ENCODE results near the gene MCAM.

The MCAM gene

DNA sequence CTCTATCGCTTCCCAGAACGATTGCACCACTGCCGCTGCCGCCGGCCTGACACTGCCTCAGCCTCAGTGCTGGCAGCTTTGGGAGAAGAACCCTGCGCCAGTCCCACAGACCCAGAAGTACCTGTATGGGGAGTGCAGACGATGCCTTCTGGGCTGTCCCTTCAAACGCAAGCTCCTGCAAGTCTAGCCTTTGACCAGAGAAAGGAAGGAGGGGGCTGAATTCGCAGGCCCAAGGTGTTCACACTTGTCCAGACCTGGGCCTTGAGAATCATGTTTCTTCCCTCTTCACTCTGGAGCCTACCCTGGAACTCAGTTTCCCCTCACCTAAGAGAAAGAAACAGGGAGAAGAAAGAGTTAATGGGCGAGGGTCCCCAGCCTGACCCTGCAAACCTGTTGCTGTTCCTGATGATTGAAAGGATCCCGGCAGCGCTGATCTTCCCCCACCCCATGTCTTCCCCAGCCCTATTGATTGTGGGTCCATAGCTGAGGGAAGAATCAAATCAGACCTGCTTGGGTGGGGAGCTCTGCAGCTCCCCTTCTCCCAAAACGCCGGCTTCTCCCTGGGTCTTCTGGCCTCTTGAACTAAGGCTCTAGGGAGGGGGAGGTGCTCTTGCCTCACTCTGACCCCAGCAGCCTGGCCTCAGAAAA, 786 bp upstream of the MCAM start:
- TF ChIP-seq, protein P1, sequence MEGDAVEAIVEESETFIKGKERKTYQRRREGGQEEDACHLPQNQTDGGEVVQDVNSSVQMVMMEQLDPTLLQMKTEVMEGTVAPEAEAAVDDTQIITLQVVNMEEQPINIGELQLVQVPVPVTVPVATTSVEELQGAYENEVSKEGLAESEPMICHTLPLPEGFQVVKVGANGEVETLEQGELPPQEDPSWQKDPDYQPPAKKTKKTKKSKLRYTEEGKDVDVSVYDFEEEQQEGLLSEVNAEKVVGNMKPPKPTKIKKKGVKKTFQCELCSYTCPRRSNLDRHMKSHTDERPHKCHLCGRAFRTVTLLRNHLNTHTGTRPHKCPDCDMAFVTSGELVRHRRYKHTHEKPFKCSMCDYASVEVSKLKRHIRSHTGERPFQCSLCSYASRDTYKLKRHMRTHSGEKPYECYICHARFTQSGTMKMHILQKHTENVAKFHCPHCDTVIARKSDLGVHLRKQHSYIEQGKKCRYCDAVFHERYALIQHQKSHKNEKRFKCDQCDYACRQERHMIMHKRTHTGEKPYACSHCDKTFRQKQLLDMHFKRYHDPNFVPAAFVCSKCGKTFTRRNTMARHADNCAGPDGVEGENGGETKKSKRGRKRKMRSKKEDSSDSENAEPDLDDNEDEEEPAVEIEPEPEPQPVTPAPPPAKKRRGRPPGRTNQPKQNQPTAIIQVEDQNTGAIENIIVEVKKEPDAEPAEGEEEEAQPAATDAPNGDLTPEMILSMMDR (conservative IDR thresholded peaks at IDR 0.05; ENCODE audit: control insufficient read depth, insufficient read depth, low read depth, low read length): no peak

DNA sequence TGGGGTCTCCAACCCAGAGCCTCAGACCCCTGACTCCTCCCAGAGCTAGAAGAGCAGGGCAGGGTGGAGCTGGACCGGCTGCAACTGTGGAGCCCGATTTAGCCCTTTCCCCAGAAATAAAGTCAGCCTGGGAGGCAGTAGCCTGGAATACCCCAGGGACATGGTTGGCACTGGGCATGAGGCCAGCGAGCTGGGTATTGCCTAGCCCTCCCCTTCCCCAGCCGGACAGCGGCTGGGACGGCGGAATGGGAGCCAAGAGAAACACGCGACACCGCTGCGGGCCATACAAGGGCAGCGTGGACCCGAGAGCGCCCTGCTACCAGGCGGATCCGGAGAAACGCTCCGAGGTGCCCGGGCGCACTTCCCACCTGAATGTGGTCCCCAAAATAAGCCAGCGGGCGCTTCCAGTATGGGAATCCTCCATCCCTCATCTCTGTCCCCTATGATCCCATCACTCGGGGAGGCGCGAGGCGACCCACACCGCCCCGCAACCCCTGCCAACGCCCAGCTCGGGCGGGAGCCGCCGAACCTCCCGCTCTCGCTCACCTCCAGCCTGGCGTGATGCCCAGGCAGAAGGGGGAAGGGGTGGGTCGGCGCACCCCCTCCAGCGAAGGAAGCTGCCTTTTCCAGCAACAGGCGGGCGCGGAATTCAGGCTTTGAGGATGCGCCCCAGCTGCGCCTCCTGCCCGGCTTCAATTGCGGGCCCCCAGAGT, 758 bp downstream of the MCAM start:
- DNase-seq (ENCODE audit: low read depth): no peak
- TF ChIP-seq, protein P1 (conservative IDR thresholded peaks at IDR 0.05; ENCODE audit: control insufficient read depth, insufficient read depth, low read depth, low read length): no peak

More for the DNA sequence above, 786 bp upstream of the MCAM start:
- no peak overlapping the region for H3K4me3 ChIP-seq (ENCODE audit: control insufficient read depth, low read depth, low read length)
- DNase-seq (ENCODE audit: low read depth): no peak

DNA sequence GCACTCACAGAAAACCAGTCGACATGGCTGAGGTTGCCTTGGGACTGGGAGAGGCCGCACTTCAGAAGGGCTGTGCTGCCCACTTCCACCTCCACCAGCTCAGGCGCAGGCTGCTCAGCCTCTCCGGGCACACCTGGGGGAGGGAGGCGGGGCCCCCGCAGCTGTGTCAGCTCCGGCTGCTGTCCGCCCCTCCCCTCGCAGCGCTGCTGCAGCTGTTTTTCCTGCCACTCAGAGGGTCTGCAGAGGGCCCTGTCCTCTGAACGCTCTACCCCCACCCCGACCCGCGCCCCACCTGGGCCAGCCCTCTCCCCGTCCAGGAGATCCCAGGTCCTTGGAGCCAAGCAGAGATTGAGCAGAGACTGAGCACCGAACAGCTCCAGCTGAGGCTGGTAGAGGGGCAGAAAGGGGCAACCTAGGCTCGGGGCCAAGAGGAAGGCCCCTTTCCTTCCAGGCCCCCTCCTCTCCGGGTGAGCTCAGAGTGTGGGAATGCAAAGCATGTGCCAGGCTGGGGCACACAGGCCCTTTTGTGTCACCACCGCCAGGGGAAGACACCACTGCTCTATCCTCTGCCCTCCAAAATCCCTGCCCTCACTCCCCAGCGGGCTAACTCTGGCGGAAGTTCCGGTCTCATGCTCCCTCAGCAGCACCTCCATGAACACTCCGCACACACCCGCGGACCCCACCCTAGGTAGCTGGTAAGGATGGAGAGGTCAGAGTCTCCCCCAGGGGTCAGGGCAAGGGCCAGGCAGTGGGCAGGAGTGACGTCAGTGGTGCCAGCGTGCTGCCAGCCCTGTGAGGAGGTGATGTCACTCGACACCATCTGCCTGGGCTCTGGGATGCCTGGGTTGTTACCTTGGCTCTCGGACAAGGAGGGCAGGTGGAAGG, 1.6 kb downstream of the MCAM start:
- no peak for DNase-seq (ENCODE audit: low read depth)
- H3K4me3 ChIP-seq (ENCODE audit: control insufficient read depth, low read depth, low read length): no peak overlapping the region
- TF ChIP-seq, protein P1 (conservative IDR thresholded peaks at IDR 0.05; ENCODE audit: control insufficient read depth, insufficient read depth, low read depth, low read length): no peak

More for the DNA sequence above, 758 bp downstream of the MCAM start:
- peak overlapping the region; percentile 13 for H3K4me3 ChIP-seq (ENCODE audit: control insufficient read depth, low read depth, low read length)

DNA sequence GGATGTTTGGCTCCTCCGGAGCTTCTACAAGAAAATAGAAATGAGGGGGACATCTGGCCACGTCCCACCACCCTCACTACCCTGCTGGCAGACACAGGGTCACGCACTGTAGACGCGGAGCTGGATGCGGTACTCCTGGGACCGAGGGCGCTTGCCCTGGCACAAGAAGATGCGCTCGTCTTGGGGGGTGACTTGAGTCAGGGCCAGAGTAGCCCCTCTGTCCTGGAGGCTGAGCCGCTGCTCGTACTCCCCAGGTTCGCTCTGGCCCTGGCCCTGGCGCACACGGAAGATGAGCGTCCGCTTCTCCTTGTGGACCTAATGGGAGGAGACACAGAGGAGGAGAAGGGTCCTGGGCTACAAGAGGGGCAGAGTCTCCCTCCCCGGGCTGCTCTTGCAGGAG, 2.2 kb downstream of the MCAM start:
- no peak for DNase-seq (ENCODE audit: low read depth)
- H3K4me3 ChIP-seq (ENCODE audit: control insufficient read depth, low read depth, low read length): no peak overlapping the region
- TF ChIP-seq, protein P1 (conservative IDR thresholded peaks at IDR 0.05; ENCODE audit: control insufficient read depth, insufficient read depth, low read depth, low read length): no peak

- no peak overlapping the region for H3K4me3 ChIP-seq (ENCODE audit: control insufficient read depth, low read depth, low read length)
- TF ChIP-seq, protein P1 (conservative IDR thresholded peaks at IDR 0.05; ENCODE audit: control insufficient read depth, insufficient read depth, low read depth, low read length): no peak
- no peak for DNase-seq (ENCODE audit: low read depth)
Measured at GRCh38 chr11:119310682-119311052, 6.3 kb downstream of the MCAM start.

DNA sequence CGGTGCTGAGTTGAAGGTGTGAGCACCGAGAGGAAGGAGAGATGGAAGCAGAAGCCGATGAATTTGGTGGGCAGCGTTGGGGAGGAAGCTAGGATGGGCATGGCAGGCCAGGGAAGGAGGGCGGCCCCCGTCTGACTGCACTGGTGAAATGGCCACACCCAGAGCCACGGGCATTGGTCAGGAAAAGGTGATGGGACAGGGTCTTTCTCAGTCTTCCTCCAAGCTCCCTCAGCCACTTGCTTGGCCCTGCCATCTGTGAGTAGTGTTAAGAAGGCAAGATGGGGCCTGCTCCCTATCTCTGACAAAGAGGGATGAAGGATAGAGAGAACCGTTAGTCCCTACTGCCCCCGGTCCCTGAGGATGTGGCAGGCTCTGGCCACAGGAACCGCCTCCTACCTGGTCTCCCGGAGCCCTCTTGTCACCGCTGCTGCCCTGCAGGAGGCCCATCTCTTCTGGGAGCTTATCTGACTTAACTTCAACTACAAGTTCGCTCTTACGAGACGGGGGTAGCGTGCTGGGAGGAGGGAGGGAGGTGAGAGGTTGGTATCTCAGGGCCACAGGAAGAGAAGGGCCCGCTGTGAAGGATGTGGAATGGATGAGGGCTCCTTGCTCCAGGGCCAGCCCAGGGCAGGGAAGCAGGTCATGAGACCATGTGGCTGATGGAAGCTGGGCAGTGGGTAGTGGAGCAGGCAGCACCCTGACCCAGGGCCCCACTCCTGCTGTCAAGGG, 6.8 kb downstream of the MCAM start:
- H3K4me3 ChIP-seq (ENCODE audit: control insufficient read depth, low read depth, low read length): no peak overlapping the region
- TF ChIP-seq, protein P1 (conservative IDR thresholded peaks at IDR 0.05; ENCODE audit: control insufficient read depth, insufficient read depth, low read depth, low read length): no peak
- DNase-seq (ENCODE audit: low read depth): no peak
